Measurements from ENCODE around the gene CBLIF.
A peak's percentile ranks its signal among the peaks of the same experiment; 100 is the strongest.

Gene CBLIF

GRCh38 chr11:59814021-59814420 is 31.3 kb downstream of the CBLIF start:
- TF ChIP-seq CTCF (conservative IDR thresholded peaks at IDR 0.05; ENCODE audit: low read length), result no peak
- no peak for TF ChIP-seq EZH2phosphoT487 (IDR thresholded peaks at IDR 0.05; ENCODE audit: borderline replicate concordance)
- Histone ChIP-seq H3K9me2 (replicated peaks; ENCODE audit: low read depth, low read length) (no peaks in the 10 kb centered on the region), H3K4me1 (ENCODE audit: insufficient read depth, low read length, poor library complexity, severe bottlenecking) (peaks cover 64% of the 10 kb centered on the region), H3K4me2 (ENCODE audit: low read depth, low read length, poor library complexity, severe bottlenecking) (peak overlapping the region; percentile 59), H3K4me3 (ENCODE audit: low read length, poor library complexity, severe bottlenecking) (peak overlapping the region; percentile 52), H2AFZ (ENCODE audit: low read length) (peak overlapping the region; percentile 68), H3K27me3 (ENCODE audit: insufficient read depth, low read length, poor library complexity, severe bottlenecking) (no peaks in the 10 kb centered on the region), H3K9me3 (ENCODE audit: insufficient read depth, low read depth, low read length) (no peaks in the 10 kb centered on the region), H4K20me1 (ENCODE audit: insufficient read depth, low read length, poor library complexity, severe bottlenecking) (peaks cover 8% of the 10 kb centered on the region), H3F3A (ENCODE audit: low read depth) (peaks cover 11% of the 10 kb centered on the region), H3K9ac (ENCODE audit: low read depth, low read length, poor library complexity, severe bottlenecking) (peak overlapping the region; percentile 52), H3K36me3 (ENCODE audit: insufficient read depth, low read length) (no peaks in the 10 kb centered on the region), H3K79me2 (ENCODE audit: insufficient read depth, low read length) (peaks cover 23% of the 10 kb centered on the region)

DNA sequence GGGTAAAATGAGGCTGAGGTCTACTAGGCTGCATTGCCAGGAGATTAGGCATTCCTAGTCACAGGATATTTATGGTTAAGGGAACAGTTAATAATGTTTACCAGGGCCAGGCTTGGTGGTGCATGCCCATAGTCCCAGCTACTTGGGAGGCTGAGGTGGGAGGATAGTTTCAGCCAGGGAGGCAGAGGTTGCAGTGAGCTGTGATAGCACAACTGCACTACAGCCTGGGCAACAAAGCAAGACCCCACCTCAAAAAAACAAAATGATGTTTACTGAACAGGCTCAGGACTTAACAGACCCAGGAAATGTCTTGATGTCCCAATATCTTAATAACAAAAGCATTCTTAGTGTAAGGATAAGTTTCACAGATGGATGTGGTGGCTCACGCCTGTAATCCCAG is 31.9 kb downstream of the CBLIF start:
- peaks cover 65% of the 10 kb centered on the region for H3K4me1 ChIP-seq (ENCODE audit: insufficient read depth, low read length, poor library complexity, severe bottlenecking)
- H3K9ac ChIP-seq (ENCODE audit: low read depth, low read length, poor library complexity, severe bottlenecking), result no peak overlapping the region
- H3F3A ChIP-seq (ENCODE audit: low read depth), result peaks cover 7% of the 10 kb centered on the region
- peaks cover 9% of the 10 kb centered on the region for H4K20me1 ChIP-seq (ENCODE audit: insufficient read depth, low read length, poor library complexity, severe bottlenecking)
- H3K9me2 ChIP-seq (replicated peaks; ENCODE audit: low read depth, low read length), result no peaks in the 10 kb centered on the region
- no peak overlapping the region for H2AFZ ChIP-seq (ENCODE audit: low read length)
- H3K4me3 ChIP-seq (ENCODE audit: low read length, poor library complexity, severe bottlenecking), result no peak overlapping the region
- peak overlapping the region; percentile 59 for H3K4me2 ChIP-seq (ENCODE audit: low read depth, low read length, poor library complexity, severe bottlenecking)
- no peaks in the 10 kb centered on the region for H3K9me3 ChIP-seq (ENCODE audit: insufficient read depth, low read depth, low read length)
- peaks cover 4% of the 10 kb centered on the region; the same call in 1 of the 2 replicates for H3K36me3 ChIP-seq (ENCODE audit: insufficient read depth, low read length)
- H3K79me2 ChIP-seq (ENCODE audit: insufficient read depth, low read length), result peaks cover 30% of the 10 kb centered on the region
- TF ChIP-seq CTCF (conservative IDR thresholded peaks at IDR 0.05; ENCODE audit: low read length) (no peak), EZH2phosphoT487 (IDR thresholded peaks at IDR 0.05; ENCODE audit: borderline replicate concordance) (no peak)
- H3K27me3 ChIP-seq (ENCODE audit: insufficient read depth, low read length, poor library complexity, severe bottlenecking), result no peaks in the 10 kb centered on the region

DNA sequence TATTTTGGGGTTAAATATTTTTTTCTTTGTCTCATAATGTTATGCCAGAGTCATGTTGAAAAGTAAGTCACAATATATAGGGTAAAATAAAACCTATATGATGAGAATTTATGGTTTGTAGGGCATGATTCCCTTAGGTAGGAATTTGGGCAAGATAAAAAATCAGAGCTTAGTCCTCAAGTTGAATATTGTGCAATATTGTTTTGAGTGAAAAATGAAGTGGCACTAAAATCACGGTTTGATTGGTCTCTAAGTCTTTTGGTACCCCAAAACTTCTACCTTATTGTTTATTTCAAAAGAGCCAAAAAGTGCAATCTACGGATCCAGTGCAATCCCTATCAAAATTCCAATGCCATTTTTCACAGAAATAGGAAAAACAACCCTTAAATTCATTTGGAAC is 33.1 kb downstream of the CBLIF start:
- H3K9ac ChIP-seq (ENCODE audit: low read depth, low read length, poor library complexity, severe bottlenecking), result no peak overlapping the region
- H3K36me3 ChIP-seq (ENCODE audit: insufficient read depth, low read length), result peaks cover 15% of the 10 kb centered on the region; the same call in 1 of the 2 replicates
- no peak overlapping the region for H2AFZ ChIP-seq (ENCODE audit: low read length)
- no peaks in the 10 kb centered on the region for H3F3A ChIP-seq (ENCODE audit: low read depth)
- no peak overlapping the region for H3K4me2 ChIP-seq (ENCODE audit: low read depth, low read length, poor library complexity, severe bottlenecking)
- H3K4me1 ChIP-seq (ENCODE audit: insufficient read depth, low read length, poor library complexity, severe bottlenecking), result peaks cover 65% of the 10 kb centered on the region
- peaks cover 9% of the 10 kb centered on the region for H4K20me1 ChIP-seq (ENCODE audit: insufficient read depth, low read length, poor library complexity, severe bottlenecking)
- peaks cover 40% of the 10 kb centered on the region for H3K79me2 ChIP-seq (ENCODE audit: insufficient read depth, low read length)
- no peaks in the 10 kb centered on the region for H3K27me3 ChIP-seq (ENCODE audit: insufficient read depth, low read length, poor library complexity, severe bottlenecking)
- TF ChIP-seq EZH2phosphoT487 (IDR thresholded peaks at IDR 0.05; ENCODE audit: borderline replicate concordance) (no peak), CTCF (conservative IDR thresholded peaks at IDR 0.05; ENCODE audit: low read length) (no peak)
- no peaks in the 10 kb centered on the region for H3K9me2 ChIP-seq (replicated peaks; ENCODE audit: low read depth, low read length)
- H3K4me3 ChIP-seq (ENCODE audit: low read length, poor library complexity, severe bottlenecking), result no peak overlapping the region
- H3K9me3 ChIP-seq (ENCODE audit: insufficient read depth, low read depth, low read length), result no peaks in the 10 kb centered on the region
